ENCODE measurements around the gene QDPR. TPM values are rescaled to one million over a fixed set of nuclear protein-coding genes. Genes with fewer than 3 reads are reported as not detected.

QDPR gene
- total RNA-seq, 1 experiment from 2014 or later: 39.5 TPM

- CTCF ChIA-PET: no interaction called here
- Histone ChIP-seq H3K4me1 (ENCODE audit: control insufficient read depth in 1 of 2, insufficient read depth in 2 of 2, low read length in 2 of 2) (no peaks in the 10 kb centered on the region), H3K9me2 (ENCODE audit: insufficient read depth) (no peaks in the 10 kb centered on the region), H3K27ac (ENCODE audit: low read depth, low read length) (no peak overlapping the region), H4K20me1 (ENCODE audit: insufficient read depth) (no peaks in the 10 kb centered on the region), H3K79me2 (ENCODE audit: insufficient read depth, low read length) (no peaks in the 10 kb centered on the region), H3K9ac (ENCODE audit: low read length) (no peak overlapping the region), H3K27me3 (ENCODE audit: insufficient read depth, low read length) (peaks cover 4% of the 10 kb centered on the region; the same call in 1 of the 2 replicates), H3K36me3 (ENCODE audit: control insufficient read depth in 1 of 2, insufficient read depth in 2 of 2, low read length in 2 of 2) (no peaks in the 10 kb centered on the region), H2AFZ (ENCODE audit: low read depth, low read length, poor library complexity, severe bottlenecking) (no peak overlapping the region), H3K4me3 (replicated peaks in 1 of 2; ENCODE audit: low read depth in 1 of 2, low read length in 2 of 2) (no peak overlapping the region), H3K9me3 (ENCODE audit: control insufficient read depth in 1 of 2, insufficient read depth in 1 of 2, low read depth in 1 of 2, low read length in 2 of 2) (no peaks in the 10 kb centered on the region), H3K4me2 (ENCODE audit: low read length) (no peak overlapping the region)
- ATAC-seq (no peak), DNase-seq (ENCODE audit: low read depth, low spot score) (no peak)
- TF ChIP-seq POLR2AphosphoS5 (IDR thresholded peaks at IDR 0.05; ENCODE audit: low read depth, low read length): no peak
- no peak for TF ChIP-seq ZBTB33 (IDR thresholded peaks at IDR 0.05; ENCODE audit: extremely low read depth, insufficient replicate concordance, low read length)
- no peak for TF ChIP-seq FOSL1 (IDR thresholded peaks at IDR 0.05; ENCODE audit: low read depth)
- no peak for TF ChIP-seq YY1 (IDR thresholded peaks at IDR 0.05; ENCODE audit: extremely low read depth, insufficient replicate concordance, low read depth, low read length)
- TF ChIP-seq ZNF274 (IDR thresholded peaks at IDR 0.05; ENCODE audit: low read depth, low read length): no peak
- no peak for TF ChIP-seq SRF (IDR thresholded peaks at IDR 0.05; ENCODE audit: low read depth)
- no peak for TF ChIP-seq SIN3A (IDR thresholded peaks at IDR 0.05; ENCODE audit: low read depth)
- TF ChIP-seq CBX3 (IDR thresholded peaks at IDR 0.05; ENCODE audit: low read depth): no peak
- RAD21 ChIA-PET (ENCODE audit: low non-redundant PET in 1 of 2, low total read pairs in 2 of 2, uncharacterized antibody in 2 of 2, unreplicated experiment in 2 of 2): no interaction called here
- BruUV-seq (replicated peaks): no TSS peak
- POLR2A ChIA-PET: no interaction called here
- intact Hi-C loops (cut with micrococcal nuclease): no loop called here
Measured at GRCh38 chr4:17531538-17532285, 19.8 kb upstream of the QDPR start.
